Upper lobe of right lung (tissue), 1 donor: ENCODE results near the gene SPDYE2. TPM values are rescaled to one million over a fixed set of nuclear protein-coding genes. Genes with fewer than 3 reads are reported as not detected.
A peak's percentile ranks its signal among the peaks of the same experiment; 100 is the strongest.
"Not testable (repeated sequence)": the region's sequence is repeated elsewhere in the genome, so short reads cannot be mapped to it uniquely, and the experiment has no call there.

ENCODE experiments used
- ATAC-seq: fragments of 200-7000 bp; cut with Tn5 transposase; one replicate; pipeline ENCODE4 v1.9.1; 2020; ENCODE audit warnings: mild to moderate bottlenecking, moderate library complexity
- DNase-seq: peaks from one replicate; pipeline ENCODE4 v3.0.0-alpha.2; 2020
- H3K27ac ChIP-seq: fragments of 200-600 bp; one replicate; pipeline ENCODE4 v1.8.0; 2022
- H3K27me3 ChIP-seq: fragments of 200-600 bp; one replicate; pipeline ENCODE4 v1.8.0; 2022; ENCODE audit warnings: mild to moderate bottlenecking
- H3K36me3 ChIP-seq: fragments of 200-600 bp; one replicate; pipeline ENCODE4 v1.8.0; 2022
- H3K4me1 ChIP-seq: fragments of 200-600 bp; one replicate; pipeline ENCODE4 v1.8.0; 2022
- H3K4me3 ChIP-seq: fragments of 200-600 bp; one replicate; pipeline ENCODE4 v1.8.0; 2022; ENCODE audit warnings: mild to moderate bottlenecking
- H3K9me3 ChIP-seq: fragments of 200-600 bp; one replicate; pipeline ENCODE4 v1.8.0; 2022
- intact Hi-C: fragments of 100-400 bp; cut with DNase I; formaldehyde crosslinking; loops from one replicate; pipeline ENCODE4 v1.11.0; 2022
- total RNA-seq: library from RNA; stranded (reverse); fragmentation: NEBNext Ultra II Directional; extraction: Animal tissue kit (Norgen Biotek cat#: 25700); gene quantifications from one replicate; pipeline ENCODE4 v1.2.1, GENCODE V29; 2021
- donor health status: DM: no; HTN: yes; CAD: no; lungs with severe emphysema.

Gene SPDYE2
- total RNA-seq, 1 donor from 2014 or later = not detected

DNA sequence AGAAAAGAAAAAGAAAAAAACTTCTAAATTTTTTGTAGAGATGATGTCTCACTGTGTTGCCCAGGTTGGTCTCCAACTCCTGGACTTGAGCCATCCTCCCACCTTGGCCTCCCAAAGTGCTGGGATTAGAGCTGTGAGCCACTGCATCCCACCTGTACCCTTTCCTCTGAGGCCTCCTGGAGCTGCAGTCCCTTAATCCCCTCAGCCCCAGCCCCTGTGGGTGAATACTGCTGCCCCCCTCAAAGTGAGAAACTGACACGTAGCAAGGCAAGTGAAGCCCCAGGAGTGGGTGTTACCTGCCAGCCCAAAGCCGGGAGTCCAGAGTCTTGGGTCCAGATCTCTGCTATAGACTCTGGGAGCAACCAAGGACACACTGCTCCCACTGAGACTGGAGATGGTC, 26.2 kb upstream of the SPDYE2 start:
- H3K27ac ChIP-seq, H3K27me3 ChIP-seq, H3K36me3 ChIP-seq, intact Hi-C loops, H3K4me1 ChIP-seq, H3K9me3 ChIP-seq, H3K4me3 ChIP-seq: not testable (repeated sequence)
- DNase-seq (peak; percentile 62), ATAC-seq (peak; percentile 4)

GRCh38 chr7:102527182-102527581, 23.8 kb upstream of the SPDYE2 start:
- H3K9me3 ChIP-seq, DNase-seq, H3K4me1 ChIP-seq, H3K4me3 ChIP-seq, H3K27ac ChIP-seq, H3K27me3 ChIP-seq, intact Hi-C loops, ATAC-seq, H3K36me3 ChIP-seq: not testable (repeated sequence)

DNA sequence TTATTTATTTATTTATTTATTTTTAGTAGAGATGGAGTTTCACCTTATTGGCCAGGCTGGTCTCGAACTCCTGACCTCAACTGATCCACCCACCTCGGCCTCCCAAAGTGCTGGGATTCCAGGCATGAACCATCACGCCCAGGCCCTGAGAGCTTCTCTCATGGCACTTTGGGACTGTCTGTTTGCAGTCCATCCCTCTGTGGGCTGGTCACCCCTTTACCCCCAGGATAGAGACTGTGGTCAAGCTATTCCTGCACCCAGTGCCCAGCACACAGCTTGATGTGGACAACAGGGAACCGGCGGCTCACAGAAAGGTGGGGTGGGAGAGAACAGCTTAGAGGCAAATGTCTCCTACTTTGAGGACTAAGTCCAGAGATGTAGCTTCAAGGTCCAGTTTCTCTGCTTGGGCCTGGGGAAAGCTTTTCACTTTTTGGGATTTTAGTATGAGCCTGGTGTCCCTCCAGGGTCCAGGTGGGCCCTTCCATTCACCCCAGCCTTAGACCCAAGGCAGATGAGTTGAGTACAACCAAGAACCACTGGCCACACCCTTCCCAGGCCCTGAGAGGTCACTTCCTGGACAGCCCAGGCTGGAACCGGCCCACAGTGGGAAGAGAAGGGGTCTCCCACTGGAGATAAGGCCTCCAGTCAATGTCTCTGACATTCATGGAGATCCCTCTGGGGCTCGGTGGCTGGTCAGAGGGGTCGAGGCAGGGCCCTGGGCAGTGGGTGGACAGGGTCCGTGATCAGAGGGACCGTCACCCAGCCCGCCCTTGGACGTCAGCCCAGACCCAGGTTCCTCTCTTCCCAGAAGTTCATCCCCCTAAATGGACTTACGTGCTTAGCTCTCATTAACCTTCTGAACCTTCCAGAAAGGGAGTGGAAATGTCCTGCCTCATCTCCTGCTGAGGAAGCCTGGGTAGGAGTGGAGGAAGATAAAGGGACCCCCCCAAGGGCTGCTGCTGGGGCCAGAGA, 22.9 kb upstream of the SPDYE2 start:
- H3K27ac ChIP-seq, H3K4me1 ChIP-seq, H3K36me3 ChIP-seq, H3K27me3 ChIP-seq, H3K9me3 ChIP-seq, H3K4me3 ChIP-seq, intact Hi-C loops: not testable (repeated sequence)
- ATAC-seq = peak; percentile 4
- DNase-seq = peak; percentile 51

- intact Hi-C loops = not testable (repeated sequence)
- DNase-seq (peak; percentile 68), ATAC-seq (peak; percentile 43)
Measured at GRCh38 chr7:102531583-102531982, 19.4 kb upstream of the SPDYE2 start.

DNA sequence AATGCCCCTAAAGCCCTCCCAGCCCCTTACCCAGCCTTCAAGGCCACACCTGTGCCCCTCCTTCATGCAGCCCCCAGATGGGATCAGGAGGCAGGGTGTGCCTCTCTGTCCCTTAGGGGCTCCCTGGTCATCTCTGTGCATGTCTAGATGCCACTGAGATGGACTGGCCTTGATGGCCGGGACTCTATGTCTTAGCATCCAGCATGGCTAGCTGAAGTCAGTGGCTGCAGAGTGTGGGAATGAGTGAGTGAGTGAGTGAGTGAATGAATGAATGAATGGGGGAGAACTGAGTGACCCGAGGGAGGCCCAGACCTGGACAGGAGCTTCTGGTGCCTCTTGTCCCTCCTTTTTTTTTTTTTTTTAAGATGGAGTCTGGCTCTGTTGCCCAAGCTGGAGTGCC, 18.9 kb upstream of the SPDYE2 start:
- H3K36me3 ChIP-seq, H3K9me3 ChIP-seq, DNase-seq, H3K27ac ChIP-seq, intact Hi-C loops, H3K27me3 ChIP-seq, H3K4me3 ChIP-seq, H3K4me1 ChIP-seq: not testable (repeated sequence)
- peak; percentile 14 for ATAC-seq

More at GRCh38 chr7:102531583-102531982, 19.4 kb upstream of the SPDYE2 start:
- not testable (repeated sequence) for H3K27me3 ChIP-seq, H3K27ac ChIP-seq, H3K4me3 ChIP-seq, H3K4me1 ChIP-seq, H3K36me3 ChIP-seq, H3K9me3 ChIP-seq

DNA sequence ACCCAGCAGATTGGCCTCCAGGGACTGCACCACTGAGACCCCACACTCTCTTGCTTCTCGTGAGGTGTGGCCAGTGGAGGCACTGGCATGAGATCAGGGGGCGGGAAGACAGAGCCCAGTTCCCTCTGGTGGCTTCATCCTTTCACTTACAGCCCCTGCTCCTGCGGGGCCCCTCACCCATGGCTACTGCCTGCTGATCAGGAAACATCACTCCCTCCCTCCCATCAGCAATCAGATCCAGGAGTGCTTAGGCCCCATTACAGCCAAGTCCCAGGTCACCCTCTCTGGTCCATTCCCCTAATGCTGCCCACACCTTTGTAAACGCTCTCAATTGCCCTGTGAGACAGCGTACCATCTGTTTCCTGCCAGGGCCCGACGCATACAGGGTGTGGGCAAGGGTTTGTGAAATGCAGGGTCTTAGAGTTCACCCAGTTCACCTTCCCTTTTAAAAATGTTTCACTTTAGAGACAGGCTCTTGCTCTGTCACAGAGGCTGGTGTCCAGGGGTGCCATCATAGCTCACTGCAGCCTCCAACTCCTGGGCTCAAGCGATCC, 15.9 kb upstream of the SPDYE2 start:
- ATAC-seq, DNase-seq, H3K4me3 ChIP-seq, H3K9me3 ChIP-seq, H3K36me3 ChIP-seq, H3K27ac ChIP-seq, H3K27me3 ChIP-seq, intact Hi-C loops, H3K4me1 ChIP-seq: not testable (repeated sequence)

DNA sequence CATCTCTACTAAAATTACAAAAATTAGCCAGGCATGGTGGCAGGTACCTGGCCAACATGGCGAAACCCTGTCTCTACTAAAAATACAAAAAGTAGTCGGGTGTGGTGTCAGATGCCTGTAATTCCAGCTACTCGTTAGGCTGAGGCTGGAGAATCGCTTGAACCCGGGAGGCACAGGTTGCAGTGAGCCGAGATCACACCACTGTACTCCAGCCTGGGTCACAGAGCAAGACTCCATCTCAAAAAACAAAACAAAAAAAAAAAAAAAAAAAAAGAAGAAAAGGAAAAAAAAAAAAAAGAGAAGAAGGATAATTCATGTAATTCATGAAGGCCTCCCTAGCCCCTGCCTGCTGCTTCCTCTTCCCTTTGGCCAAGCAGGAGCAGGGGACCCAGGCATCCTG, 10.4 kb upstream of the SPDYE2 start:
- H3K9me3 ChIP-seq, H3K4me3 ChIP-seq, H3K4me1 ChIP-seq, intact Hi-C loops, H3K27me3 ChIP-seq, H3K36me3 ChIP-seq, H3K27ac ChIP-seq, ATAC-seq: not testable (repeated sequence)
- peak; percentile 58 for DNase-seq

GRCh38 chr7:102542083-102542482, 8.9 kb upstream of the SPDYE2 start:
- H3K36me3 ChIP-seq, H3K4me3 ChIP-seq, H3K27me3 ChIP-seq, intact Hi-C loops, DNase-seq, H3K27ac ChIP-seq, H3K9me3 ChIP-seq, H3K4me1 ChIP-seq: not testable (repeated sequence)
- ATAC-seq = peak; percentile 0

GRCh38 chr7:102542771-102543170, 8.3 kb upstream of the SPDYE2 start:
- H3K27me3 ChIP-seq, H3K27ac ChIP-seq, ATAC-seq, H3K4me1 ChIP-seq, H3K36me3 ChIP-seq, DNase-seq, H3K9me3 ChIP-seq, H3K4me3 ChIP-seq, intact Hi-C loops: not testable (repeated sequence)

DNA sequence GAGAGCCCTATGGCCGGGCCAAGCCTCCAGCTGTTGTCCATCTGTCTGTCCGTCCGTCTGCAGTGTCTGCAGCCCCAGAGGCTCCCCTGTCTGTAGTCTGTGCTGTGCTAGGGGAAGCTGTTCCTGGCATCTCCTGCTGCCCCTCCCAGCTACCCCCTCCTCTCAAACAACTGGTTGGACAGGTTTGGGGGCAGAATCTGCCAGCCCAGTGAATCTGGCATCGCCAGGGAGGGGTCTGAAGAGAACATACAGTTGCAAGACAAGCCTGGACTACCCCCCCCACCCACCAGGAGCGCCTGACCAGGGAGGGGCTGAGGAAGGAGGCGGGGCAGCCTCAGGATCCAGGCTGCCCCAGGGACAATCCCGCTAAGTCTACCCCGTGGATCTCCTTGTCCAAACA, 7.4 kb upstream of the SPDYE2 start, which contains the start of gene UPK3BL2:
UPK3BL2 (minus strand) TSS at position 101 of the 400 bp plus-strand sequence; CDS start at position 41, 60 bp downstream.
- intact Hi-C loops, H3K27me3 ChIP-seq, H3K4me3 ChIP-seq, H3K9me3 ChIP-seq, H3K4me1 ChIP-seq, DNase-seq, H3K27ac ChIP-seq, H3K36me3 ChIP-seq: not testable (repeated sequence)
- ATAC-seq = peak; percentile 31

DNA sequence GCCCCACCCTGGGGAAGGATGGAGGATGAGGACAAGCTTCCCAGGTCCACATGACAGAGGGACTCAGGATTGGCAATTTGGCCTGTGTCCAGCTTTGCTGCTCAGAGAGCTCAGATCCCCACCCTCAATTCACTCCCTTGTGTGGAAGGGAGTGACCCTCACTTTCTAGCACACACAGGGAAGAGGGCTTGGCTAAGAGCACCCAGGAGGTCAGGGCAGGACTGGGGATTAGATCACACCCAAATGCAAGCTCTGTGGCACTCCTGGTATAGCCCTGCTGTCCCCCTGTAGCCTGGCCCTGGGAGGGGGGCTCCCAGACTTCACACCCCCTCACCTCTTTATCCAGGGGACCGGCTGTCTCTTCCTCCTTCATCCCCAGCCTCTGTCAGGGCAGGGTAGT, 6.7 kb upstream of the SPDYE2 start:
- H3K27ac ChIP-seq, ATAC-seq, H3K4me1 ChIP-seq, H3K36me3 ChIP-seq, H3K27me3 ChIP-seq, DNase-seq, H3K9me3 ChIP-seq, H3K4me3 ChIP-seq, intact Hi-C loops: not testable (repeated sequence)

GRCh38 chr7:102545288-102545687, 5.7 kb upstream of the SPDYE2 start:
- ATAC-seq, H3K27me3 ChIP-seq, DNase-seq, H3K27ac ChIP-seq, intact Hi-C loops, H3K36me3 ChIP-seq, H3K4me1 ChIP-seq, H3K9me3 ChIP-seq, H3K4me3 ChIP-seq: not testable (repeated sequence)

DNA sequence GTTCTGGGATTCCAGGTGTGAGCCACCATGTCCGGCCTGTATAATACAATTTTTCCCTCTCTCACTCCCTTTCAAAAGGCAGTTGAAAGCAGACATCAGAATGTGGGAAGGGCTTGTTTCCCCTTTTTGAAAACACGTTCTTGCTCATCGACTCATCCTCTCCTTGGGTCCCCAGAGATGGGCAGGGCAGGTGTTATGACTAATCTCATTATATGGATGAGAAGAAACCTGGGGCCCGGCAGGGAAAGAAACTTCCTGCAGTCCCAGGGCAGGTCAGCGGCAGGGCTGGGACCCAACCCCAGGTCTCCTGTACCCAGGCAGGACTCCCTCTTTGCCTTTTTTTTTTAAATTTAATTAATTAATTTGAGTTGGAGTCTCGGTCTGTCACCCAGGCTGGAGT, 4.7 kb upstream of the SPDYE2 start:
- intact Hi-C loops, DNase-seq, H3K27me3 ChIP-seq, ATAC-seq, H3K36me3 ChIP-seq, H3K4me1 ChIP-seq, H3K27ac ChIP-seq, H3K9me3 ChIP-seq, H3K4me3 ChIP-seq: not testable (repeated sequence)

GRCh38 chr7:102568620-102569019, 17.6 kb downstream of the SPDYE2 start:
- H3K27ac ChIP-seq, H3K27me3 ChIP-seq, H3K36me3 ChIP-seq, H3K4me3 ChIP-seq, intact Hi-C loops, H3K4me1 ChIP-seq, ATAC-seq, H3K9me3 ChIP-seq: not testable (repeated sequence)
- peak; percentile 59 for DNase-seq
